Measurements from ENCODE around the gene KLHL22.
"Not testable (repeated sequence)": the region's sequence is repeated elsewhere in the genome, so short reads cannot be mapped to it uniquely, and the experiment has no call there.

KLHL22 gene

GRCh38 chr22:20524004-20524481 is 28.4 kb upstream of the KLHL22 start:
- DNase-seq (ENCODE audit: low read depth), result no peak

GRCh38 chr22:20523086-20523983 is 27.7 kb upstream of the KLHL22 start:
- DNase-seq (ENCODE audit: low read depth), result peak; percentile 87

GRCh38 chr22:20522134-20523004 is 26.8 kb upstream of the KLHL22 start:
- no peak for DNase-seq (ENCODE audit: low read depth)

GRCh38 chr22:20520093-20520511 is 24.5 kb upstream of the KLHL22 start:
- DNase-seq (ENCODE audit: low read depth), result peak; percentile 76

- DNase-seq (ENCODE audit: low read depth), result no peak
Measured at GRCh38 chr22:20519558-20519957, 24.0 kb upstream of the KLHL22 start.

- no peak for DNase-seq (ENCODE audit: low read depth)
Measured at GRCh38 chr22:20517841-20518592, 22.4 kb upstream of the KLHL22 start.

GRCh38 chr22:20517422-20517821 is 21.8 kb upstream of the KLHL22 start:
- DNase-seq (ENCODE audit: low read depth), result no peak

- DNase-seq (ENCODE audit: low read depth), result no peak
Measured at GRCh38 chr22:20516399-20516798, 20.8 kb upstream of the KLHL22 start.

GRCh38 chr22:20514658-20515406 is 19.2 kb upstream of the KLHL22 start:
- DNase-seq (ENCODE audit: low read depth), result peak; percentile 94

- no peak for DNase-seq (ENCODE audit: low read depth)
Measured at GRCh38 chr22:20511578-20512229, 16.1 kb upstream of the KLHL22 start.

- no peak for DNase-seq (ENCODE audit: low read depth)
Measured at GRCh38 chr22:20510811-20511577, 15.4 kb upstream of the KLHL22 start.

- DNase-seq (ENCODE audit: low read depth), result peak; percentile 97
Measured at GRCh38 chr22:20509344-20510047, 13.9 kb upstream of the KLHL22 start.

GRCh38 chr22:20508815-20509271 is 13.2 kb upstream of the KLHL22 start:
- peak; percentile 30 for DNase-seq (ENCODE audit: low read depth)

- DNase-seq (ENCODE audit: low read depth), result not testable (repeated sequence)
Measured at GRCh38 chr22:20508067-20508755, 12.6 kb upstream of the KLHL22 start.

- peak; percentile 91 for DNase-seq (ENCODE audit: low read depth)
Measured at GRCh38 chr22:20507253-20508066, 11.9 kb upstream of the KLHL22 start, which contains the start of gene MED15. Gene MED15, plus strand, starts transcription at chr22:20507610. Its CDS starts 69 bp downstream, at chr22:20507679.

- no peak for DNase-seq (ENCODE audit: low read depth)
Measured at GRCh38 chr22:20506543-20507252, 11.1 kb upstream of the KLHL22 start.
